EL (cell line): ENCODE measurements around the gene ACTA1.
A peak's percentile ranks its signal among the peaks of the same experiment; 100 is the strongest.
"Not testable (repeated sequence)": the region's sequence is repeated elsewhere in the genome, so short reads cannot be mapped to it uniquely, and the experiment has no call there.

ENCODE experiments used
- DNase-seq: peaks from one replicate; pipeline ENCODE4 v3.0.0-alpha.2; 2016

ACTA1 gene

GRCh38 chr1:229407206-229408026 is 26.5 kb downstream of the ACTA1 start:
- peak; percentile 44 for DNase-seq

GRCh38 chr1:229406798-229407197 is 27.1 kb downstream of the ACTA1 start:
- DNase-seq = no peak

DNA sequence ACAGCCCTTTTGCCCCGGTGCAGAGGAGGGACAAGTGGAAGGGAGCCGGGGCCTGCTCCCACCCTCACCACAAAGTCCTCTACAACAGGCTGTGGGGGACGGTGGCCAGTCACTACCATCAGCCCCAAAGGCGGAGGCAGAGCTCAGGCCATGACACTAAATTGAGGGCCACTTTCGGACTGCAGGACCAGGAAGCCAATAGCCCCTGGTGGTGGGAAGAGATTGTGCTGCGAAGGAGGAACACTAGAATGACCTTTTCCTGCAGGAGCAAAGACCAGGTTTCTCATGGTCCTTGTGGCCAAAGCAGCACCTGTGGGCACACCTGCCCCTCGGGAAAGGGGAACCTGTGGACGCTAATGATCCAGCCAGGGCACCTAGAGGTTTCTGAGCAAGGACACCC is 30.3 kb downstream of the ACTA1 start:
- DNase-seq = no peak

GRCh38 chr1:229402993-229403392 is 30.9 kb downstream of the ACTA1 start:
- DNase-seq = no peak

- DNase-seq = not testable (repeated sequence)
Observed at GRCh38 chr1:229402329-229402728, 31.6 kb downstream of the ACTA1 start.

GRCh38 chr1:229397762-229398161 is 36.1 kb downstream of the ACTA1 start:
- DNase-seq = no peak

DNA sequence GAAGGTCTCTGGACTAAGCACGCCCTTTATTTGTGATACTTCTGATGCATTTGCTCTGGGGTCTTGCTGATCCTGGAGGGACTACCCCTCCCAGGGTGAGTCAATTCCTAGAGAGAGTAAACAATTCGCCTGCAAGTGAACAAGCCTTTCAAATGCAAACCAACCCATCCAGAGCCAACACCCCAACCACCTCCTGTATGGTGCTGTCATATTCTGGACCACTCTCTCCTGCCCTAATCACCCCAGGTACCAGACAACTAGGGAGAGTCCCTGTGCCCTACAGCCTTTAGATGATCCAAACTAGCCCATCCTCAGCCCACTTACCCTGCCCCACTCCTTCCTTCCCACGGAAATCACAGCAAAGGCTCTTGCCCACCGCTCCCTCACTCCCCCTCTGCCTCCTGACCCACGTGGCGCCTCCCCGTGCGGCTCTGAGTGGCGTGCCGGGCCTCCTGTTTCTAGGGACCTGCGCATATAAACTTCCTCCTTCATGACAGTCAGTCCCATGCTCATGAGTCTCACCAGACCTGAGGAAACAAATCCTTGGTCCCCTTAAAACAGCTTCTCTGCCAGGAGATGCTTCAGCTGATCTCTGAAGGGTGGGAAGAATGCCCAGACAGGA is 37.2 kb downstream of the ACTA1 start:
- DNase-seq = no peak

- DNase-seq = not testable (repeated sequence)
Observed at GRCh38 chr1:229394517-229394916, 39.4 kb downstream of the ACTA1 start.

DNA sequence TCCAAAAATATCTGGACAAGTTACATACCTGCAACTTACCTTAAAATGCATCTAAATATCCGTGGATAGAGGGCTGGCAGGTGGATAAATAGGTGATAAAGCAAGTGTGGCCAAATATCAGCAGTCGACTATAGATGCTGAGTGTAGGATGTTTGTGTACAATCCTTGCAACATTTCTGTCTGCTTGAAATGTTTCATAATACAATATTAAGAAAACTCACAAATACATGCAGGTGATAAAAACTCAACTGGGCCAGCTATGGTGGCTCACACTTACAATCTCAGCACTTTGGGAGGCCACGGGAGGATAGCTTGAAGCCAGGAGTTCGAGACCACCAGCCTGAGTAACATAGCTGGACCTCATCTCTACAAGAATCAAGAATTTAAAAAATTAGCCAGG is 41.0 kb downstream of the ACTA1 start:
- DNase-seq = no peak

DNA sequence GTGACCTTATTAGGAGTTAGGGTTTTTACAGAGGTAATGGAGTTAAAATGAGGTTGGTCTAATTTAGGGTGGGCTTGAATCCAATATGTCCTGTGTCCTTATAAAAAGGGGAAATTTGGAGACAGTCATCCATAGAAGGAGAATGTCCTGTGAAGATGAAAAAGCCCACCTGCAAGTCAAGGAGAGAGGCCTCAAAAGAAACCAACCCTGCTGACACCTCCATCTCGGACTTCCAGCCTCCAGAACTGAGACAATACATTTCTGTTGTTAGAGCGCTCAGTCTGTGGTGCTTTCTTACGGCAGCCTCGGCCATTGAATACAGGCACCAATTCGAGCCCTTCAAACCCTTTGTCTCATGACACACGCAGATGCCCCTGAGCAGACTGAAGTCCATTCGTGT is 43.8 kb downstream of the ACTA1 start:
- DNase-seq = no peak

DNA sequence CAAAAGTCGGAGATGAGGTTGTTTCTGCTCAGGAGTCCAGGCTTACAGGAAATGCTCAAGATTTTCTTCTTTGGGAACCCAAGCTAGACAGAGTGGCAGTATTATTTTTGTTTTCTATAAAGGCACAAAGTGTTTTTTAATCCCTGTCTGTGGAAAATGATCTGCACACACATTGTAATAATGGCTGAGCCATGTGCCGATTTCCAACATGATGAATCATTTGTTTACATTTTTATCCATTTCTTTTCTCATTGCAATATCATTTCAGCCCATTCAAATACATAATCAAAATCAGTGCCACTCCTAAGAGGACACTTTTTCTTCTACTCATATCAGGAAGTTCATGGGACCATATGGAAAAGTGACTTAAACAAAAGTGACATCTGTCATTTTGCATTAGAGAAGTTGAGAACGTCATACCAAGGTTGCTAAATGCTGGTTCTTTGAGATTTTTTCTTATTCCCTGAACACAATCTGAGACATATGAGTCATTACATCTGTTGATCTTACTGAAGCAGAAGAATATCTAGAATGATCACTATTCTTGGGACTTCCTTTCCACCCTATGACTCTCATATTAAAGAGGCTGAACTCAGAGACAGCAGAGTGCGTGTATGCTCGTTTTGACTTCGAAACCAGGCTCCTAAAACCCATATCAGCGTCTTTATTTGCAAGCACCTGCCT is 44.9 kb downstream of the ACTA1 start:
- peak; percentile 52 for DNase-seq

GRCh38 chr1:229385853-229386456 is 47.9 kb downstream of the ACTA1 start:
- no peak for DNase-seq

- no peak for DNase-seq
Observed at GRCh38 chr1:229384822-229385221, 49.1 kb downstream of the ACTA1 start.

- no peak for DNase-seq
Observed at GRCh38 chr1:229383961-229384360, 49.9 kb downstream of the ACTA1 start.

- DNase-seq = no peak
Observed at GRCh38 chr1:229383188-229383587, 50.7 kb downstream of the ACTA1 start.
